K562 (cell line): ENCODE results near the gene ZGLP1. TPM values are rescaled to one million over a fixed set of nuclear protein-coding genes. Genes with fewer than 3 reads are reported as not detected.

Experiments
- ARHGAP35 ChIP-seq: fragments of 450-650 bp; IDR thresholded peaks from 2 replicates; pipeline ENCODE4 v1.6.1; 2018; ENCODE audit not compliant: partially characterized antibody
- BCL6 ChIP-seq: fragments of 250-450 bp; sonication (Bioruptor Pico); IDR thresholded peaks from 2 replicates; pipeline ENCODE4 v1.4.0; 2020
- CBX5 ChIP-seq: IDR thresholded peaks from 2 replicates; pipeline ENCODE4 v1.6.1; 2014; ENCODE audit warnings: low read depth, borderline replicate concordance
- CGGBP1 ChIP-seq: fragments of 250-450 bp; sonication (Bioruptor Pico); IDR thresholded peaks from 2 replicates; pipeline ENCODE4 v1.9.0; 2021; ENCODE audit warnings: mild to moderate bottlenecking
- CREB3 ChIP-seq: fragments of 450-650 bp; conservative IDR thresholded peaks from 2 replicates; pipeline ENCODE4 v1.6.1; 2016; ENCODE audit warnings: missing genetic modification characterization, low read depth, mild to moderate bottlenecking, missing compliant biosample characterization, moderate library complexity
- CUX1 ChIP-seq: fragments of 200-800 bp; sonication (Bioruptor generic); IDR thresholded peaks from 2 replicates; pipeline ENCODE4 v1.6.1; 2016; ENCODE audit warnings: missing genetic modification characterization, missing compliant biosample characterization
- E2F3 ChIP-seq: fragments of 250-450 bp; sonication (Bioruptor Pico); IDR thresholded peaks from 2 replicates; pipeline ENCODE4 v1.4.0; 2020; ENCODE audit warnings: mild to moderate bottlenecking
- GTF2E2 ChIP-seq: fragments of 200-800 bp; sonication (Bioruptor generic); IDR thresholded peaks from 2 replicates; pipeline ENCODE4 v1.6.1; 2016; ENCODE audit warnings: missing genetic modification characterization, missing compliant biosample characterization
- IFI16 ChIP-seq: fragments of 250-450 bp; sonication (Bioruptor Pico); IDR thresholded peaks from 2 replicates; pipeline ENCODE4 v2.1.2; 2022; ENCODE audit warnings: mild to moderate bottlenecking, inconsistent platforms
- L3MBTL2 ChIP-seq: fragments of 450-650 bp; IDR thresholded peaks from 2 replicates; pipeline ENCODE4 v1.6.1; 2016; ENCODE audit warnings: mild to moderate bottlenecking, moderate library complexity
- LARP7 ChIP-seq: fragments of 450-650 bp; IDR thresholded peaks from 2 replicates; pipeline ENCODE4 v1.6.1; 2016
- LCOR ChIP-seq: sonication (generic); formaldehyde crosslinking; IDR thresholded peaks from 2 replicates; pipeline ENCODE4 v1.8.0; 2022; ENCODE audit warnings: mild to moderate bottlenecking, missing genetic modification reagents
- NCOA2 ChIP-seq, 2 experiments: fragments of 450-650 bp; IDR thresholded peaks; 2 replicates each; pipeline ENCODE4 v1.6.1; 2018; ENCODE audit warnings: mild to moderate bottlenecking in 2 of 2, moderate library complexity in 1 of 2; ENCODE audit not compliant: partially characterized antibody in 2 of 2
- PHF21A ChIP-seq: fragments of 450-650 bp; IDR thresholded peaks from 2 replicates; pipeline ENCODE4 v1.6.1; 2017; ENCODE audit warnings: low read depth, borderline replicate concordance
- SAFB2 ChIP-seq: fragments of 200-400 bp; formaldehyde crosslinking; IDR thresholded peaks from 2 replicates; pipeline ENCODE4 v1.6.1; 2018; ENCODE audit warnings: borderline replicate concordance, low read length, low read depth, moderate library complexity; ENCODE audit not compliant: severe bottlenecking
- SFPQ ChIP-seq: fragments of 200-400 bp; formaldehyde crosslinking; IDR thresholded peaks from 2 replicates; pipeline ENCODE4 v1.6.1; 2017; ENCODE audit warnings: mild to moderate bottlenecking, low read depth, low read length, moderate library complexity
- SREBF2 ChIP-seq: sonication (generic); formaldehyde crosslinking; IDR thresholded peaks from 2 replicates; pipeline ENCODE4 v1.4.0; 2020; ENCODE audit warnings: mild to moderate bottlenecking, missing genetic modification reagents
- TCF3 ChIP-seq: sonication (generic); formaldehyde crosslinking; IDR thresholded peaks from 2 replicates; pipeline ENCODE4 v1.4.0; 2020; ENCODE audit warnings: mild to moderate bottlenecking, missing genetic modification reagents
- ZFX ChIP-seq: sonication (generic); formaldehyde crosslinking; IDR thresholded peaks from 2 replicates; pipeline ENCODE4 v1.8.0; 2022; ENCODE audit warnings: mild to moderate bottlenecking, missing genetic modification reagents, moderate library complexity
- ZNF253 ChIP-seq: fragments of 250-450 bp; sonication (Bioruptor Pico); conservative IDR thresholded peaks from 2 replicates; pipeline ENCODE4 v1.6.1; 2021; ENCODE audit warnings: mild to moderate bottlenecking
- ZNF311 ChIP-seq: fragments of 250-450 bp; sonication (Bioruptor Pico); IDR thresholded peaks from 2 replicates; pipeline ENCODE4 v1.4.0; 2020; ENCODE audit warnings: mild to moderate bottlenecking, moderate library complexity
- ZNF354B ChIP-seq: fragments of 250-450 bp; sonication (Bioruptor Pico); IDR thresholded peaks from 2 replicates; pipeline ENCODE4 v1.4.0; 2020
- ZNF507 ChIP-seq: conservative IDR thresholded peaks from 2 replicates; pipeline ENCODE4 v1.6.1; 2017; ENCODE audit warnings: missing genetic modification characterization, missing compliant biosample characterization
- polyA plus RNA-seq, 8 experiments: library from polyadenylated mRNA; depleted of rRNA in 4 of 8; stranded (reverse) in 5 of 8; unstranded in 3 of 8; fragments of >200 nt; fragmentation: Nextera tagmentation in 2 of 8; fragmentation: Illumina TruSeq in 1 of 8; extraction: Ambion mirVana in 2 of 8; extraction: Trizol in 1 of 8; gene quantifications; 2 replicates each; pipeline versions ENCODE4 v1.2.1 to v1.2.3, GENCODE V29; 2011 to 2014; ENCODE audit warnings: inconsistent platforms in 1 of 8, missing spikeins in 1 of 8
- total RNA-seq, 7 experiments: library from RNA; depleted of rRNA in 6 of 7; stranded (reverse); fragments of >200 nt in 6 of 7; fragmentation: Illumina TruSeq in 2 of 7; extraction: Trizol in 2 of 7; gene quantifications; 2 replicates each; pipeline versions ENCODE4 v1.2.1 to v1.2.3, GENCODE V29; 2011 to 2021; ENCODE audit warnings: low replicate concordance in 1 of 7

ZGLP1 gene
- total and polyA plus RNA-seq, 9 of the 15 experiments (the other 6 are each of a cell fraction or from before 2014, with no cell fraction given), result 0.24 to 4.5 (median 2.2) TPM

GRCh38 chr19:10346509-10346908 lies 36.9 kb upstream of the ZGLP1 start (continued):
- TF ChIP-seq CREB3, result no peak
- no peak for TF ChIP-seq LCOR (CRISPR knock-in tag)
- no peak for TF ChIP-seq CUX1 (CRISPR knock-in tag)
- no peak for TF ChIP-seq CBX5
- no peak for TF ChIP-seq ZNF507 (tag)
- TF ChIP-seq ARHGAP35, result no peak
- TF ChIP-seq BCL6, result no peak
- no peak for TF ChIP-seq ZNF354B (CRISPR knock-in tag)
- no peak for TF ChIP-seq NCOA2 (IDR thresholded peaks at IDR 0.05; ENCODE audit: partially characterized antibody in 2 of 2)
- no peak for TF ChIP-seq ZFX (CRISPR knock-in tag)
- no peak for TF ChIP-seq TCF3 (CRISPR knock-in tag)
- TF ChIP-seq ZNF311 (CRISPR knock-in tag), result no peak
- TF ChIP-seq IFI16 (CRISPR knock-in tag), result no peak
- no peak for TF ChIP-seq ZNF253
- peak; percentile 78; the same call in 1 of the 2 replicates for TF ChIP-seq PHF21A
- no peak for TF ChIP-seq CGGBP1 (CRISPR knock-in tag)
- no peak for TF ChIP-seq E2F3 (CRISPR knock-in tag)
- no peak for TF ChIP-seq SREBF2 (CRISPR knock-in tag)
- TF ChIP-seq LARP7, result no peak
- TF ChIP-seq L3MBTL2, result no peak
- no peak for TF ChIP-seq GTF2E2 (tag)
- TF ChIP-seq SAFB2, result no peak
- no peak for TF ChIP-seq SFPQ
